HG03196 (cell line): ENCODE results near the gene CAPZA2.
"Not testable (repeated sequence)": the region's sequence is repeated elsewhere in the genome, so short reads cannot be mapped to it uniquely, and the experiment has no call there.

ENCODE experiments used
- ATAC-seq: cut with Tn5 transposase; IDR thresholded peaks from one replicate; pipeline ENCODE4 v1.9.1; 2021; ENCODE audit not compliant: unreplicated experiment

CAPZA2 gene

DNA sequence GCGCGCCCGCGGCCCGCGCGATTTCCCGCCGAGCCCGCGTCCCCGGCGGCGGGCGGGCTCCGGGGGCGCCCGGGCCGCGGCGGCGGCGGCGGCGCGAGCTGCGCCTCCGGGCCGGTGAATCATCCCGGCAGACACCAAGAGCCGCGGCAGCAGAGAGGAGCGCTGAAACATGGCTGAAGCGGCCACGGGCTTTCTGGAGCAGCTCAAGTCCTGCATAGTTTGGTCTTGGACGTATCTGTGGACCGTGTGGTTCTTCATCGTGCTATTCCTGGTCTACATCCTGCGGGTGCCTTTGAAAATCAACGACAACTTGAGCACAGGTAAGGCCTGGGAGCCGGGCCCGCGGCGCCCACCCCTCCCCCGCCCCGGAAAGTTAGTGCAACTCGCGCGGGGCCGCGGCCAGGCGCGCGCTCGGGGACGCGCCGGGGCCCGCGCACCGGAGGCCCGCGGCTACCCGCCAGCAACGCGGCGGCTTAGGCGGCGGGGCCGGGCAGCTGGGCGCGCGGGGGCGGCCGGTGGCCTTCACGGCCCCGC is 91.1 kb downstream of the CAPZA2 start, which contains the start of gene ST7:
Gene ST7, plus strand, starts transcription at position 130 of the 534 bp plus-strand sequence. Its CDS starts 40 bp downstream, at position 170.
- ATAC-seq: peak; percentile 36

DNA sequence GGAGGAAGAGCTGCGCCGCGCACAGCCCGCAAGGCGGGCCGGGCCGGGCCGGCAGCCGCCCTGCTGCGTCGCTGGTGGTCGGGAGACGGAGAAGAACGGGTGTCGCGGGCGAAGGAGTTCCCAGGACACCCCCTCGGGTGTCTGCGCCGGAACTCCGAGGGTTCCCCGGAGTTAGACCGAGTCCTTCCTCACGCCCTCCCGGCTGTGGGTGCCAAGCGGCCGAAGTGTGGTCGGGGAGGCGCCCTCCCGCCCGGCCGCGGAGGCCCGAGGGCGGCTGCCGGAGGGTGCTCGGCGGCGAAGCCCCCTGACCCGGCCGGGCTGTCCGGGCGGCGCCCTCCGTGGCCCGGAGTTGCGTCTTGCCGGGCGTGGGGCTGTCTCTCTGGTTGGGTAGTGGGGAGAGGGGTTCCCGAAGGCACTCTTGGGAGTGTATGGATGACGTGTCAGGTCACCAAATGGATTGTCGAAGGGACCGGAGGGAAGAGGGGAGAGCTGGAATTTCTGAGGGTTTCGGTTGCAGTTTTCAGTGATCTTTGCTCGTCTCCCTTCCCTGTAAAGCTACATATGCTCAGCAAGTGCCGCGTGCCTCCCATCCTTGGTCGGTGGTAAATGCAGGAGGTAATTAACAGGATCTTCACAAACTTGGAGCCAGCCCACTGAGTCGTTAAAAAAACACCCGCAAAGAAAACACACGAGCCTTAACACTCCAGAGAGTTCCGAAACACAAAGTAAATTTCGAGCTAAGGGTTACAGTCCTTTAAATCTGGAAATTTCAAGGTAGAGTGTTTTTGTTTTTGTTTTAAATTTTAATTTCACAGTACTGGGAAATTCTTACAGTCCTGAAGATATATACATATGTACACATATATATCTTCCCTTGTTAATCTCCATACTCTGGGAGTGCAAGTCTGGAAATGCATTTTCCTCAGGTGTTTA is 91.8 kb downstream of the CAPZA2 start:
- peak; percentile 11 for ATAC-seq

DNA sequence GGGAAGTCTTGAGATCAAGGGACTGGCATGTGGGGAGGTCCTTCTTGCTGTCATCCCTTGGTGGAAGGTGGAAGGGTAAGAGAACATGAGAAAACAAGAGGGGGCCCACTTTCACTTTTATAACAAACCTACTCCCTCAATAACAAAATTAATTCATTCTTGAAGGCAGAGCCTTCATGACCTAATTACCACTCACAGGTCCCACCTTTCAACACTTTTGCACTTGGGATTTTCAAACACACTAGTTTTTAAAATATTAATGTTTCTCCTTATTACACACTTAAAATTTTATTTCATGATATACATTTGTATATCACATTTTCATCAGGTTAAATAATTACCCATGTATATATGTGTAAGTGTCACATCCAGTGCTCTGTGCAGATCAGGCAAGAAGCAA is 93.0 kb downstream of the CAPZA2 start:
- no peak for ATAC-seq

DNA sequence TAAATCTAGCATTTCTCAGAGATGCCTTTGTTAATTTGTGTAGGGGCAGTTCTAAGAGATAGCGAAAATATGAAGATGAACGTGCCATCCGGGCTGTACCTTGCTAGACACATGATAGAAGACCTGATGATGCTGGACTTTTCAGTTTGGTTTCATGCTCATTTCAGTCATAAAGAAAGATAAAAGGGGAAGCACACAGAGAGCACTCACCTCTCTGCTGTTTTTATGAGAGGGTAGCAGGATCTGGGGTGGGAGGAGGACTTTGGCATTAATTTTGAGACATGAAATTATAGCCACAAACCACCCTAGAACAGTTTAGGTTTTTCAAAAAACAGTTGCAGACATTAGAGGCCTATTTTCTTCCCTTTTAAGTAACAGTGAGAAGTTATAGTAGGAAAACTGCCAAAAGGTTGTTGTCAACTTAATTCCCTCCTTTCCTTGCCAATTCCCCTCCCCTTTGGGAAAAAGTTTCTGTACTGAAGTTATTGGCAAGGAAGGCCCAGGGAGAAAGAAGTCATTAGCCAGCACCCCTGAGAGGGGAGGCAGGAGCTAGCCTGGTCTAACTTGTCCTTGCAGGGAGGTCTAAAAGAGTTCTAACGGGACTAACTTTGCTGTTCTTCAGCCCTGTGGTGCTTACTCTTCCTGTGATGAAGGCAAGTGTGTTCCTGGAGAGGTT is 93.6 kb downstream of the CAPZA2 start:
- ATAC-seq: peak; percentile 85

DNA sequence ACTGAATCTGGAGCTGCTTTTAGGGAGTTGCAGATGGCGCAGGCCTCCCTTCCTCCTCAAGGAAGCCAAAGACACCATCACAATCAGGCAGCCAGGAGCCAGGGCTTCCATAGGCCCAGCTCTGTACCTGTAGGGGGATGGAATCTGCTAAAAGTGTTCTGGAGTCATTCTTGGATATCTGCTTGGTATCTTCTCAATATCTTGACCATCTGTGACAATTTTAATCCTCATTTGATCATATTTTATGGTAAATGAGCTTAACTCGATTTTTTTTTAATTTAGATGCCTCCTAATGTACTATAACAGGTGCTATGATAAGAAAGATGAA is 94.1 kb downstream of the CAPZA2 start:
- no peak for ATAC-seq

DNA sequence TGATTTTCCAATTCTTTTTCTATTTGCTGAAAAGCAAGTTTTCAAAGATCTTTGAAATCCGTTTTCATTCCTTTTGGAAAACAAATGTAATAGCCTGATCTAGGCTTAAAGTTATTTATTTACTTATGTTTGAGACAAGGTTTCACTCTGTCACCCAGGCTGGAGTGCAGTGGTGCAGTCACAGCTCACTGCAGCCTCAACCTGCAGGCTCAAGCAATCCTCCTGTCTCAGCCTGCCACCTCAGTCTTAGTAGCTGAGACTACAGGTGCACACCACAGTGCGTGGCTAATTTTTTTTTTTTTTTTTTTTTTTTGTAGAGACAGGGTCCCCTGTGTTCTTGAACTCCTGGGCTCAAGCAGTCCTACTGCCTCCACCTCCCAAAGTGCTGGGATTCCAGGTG is 95.5 kb downstream of the CAPZA2 start:
- ATAC-seq: peak; percentile 28

DNA sequence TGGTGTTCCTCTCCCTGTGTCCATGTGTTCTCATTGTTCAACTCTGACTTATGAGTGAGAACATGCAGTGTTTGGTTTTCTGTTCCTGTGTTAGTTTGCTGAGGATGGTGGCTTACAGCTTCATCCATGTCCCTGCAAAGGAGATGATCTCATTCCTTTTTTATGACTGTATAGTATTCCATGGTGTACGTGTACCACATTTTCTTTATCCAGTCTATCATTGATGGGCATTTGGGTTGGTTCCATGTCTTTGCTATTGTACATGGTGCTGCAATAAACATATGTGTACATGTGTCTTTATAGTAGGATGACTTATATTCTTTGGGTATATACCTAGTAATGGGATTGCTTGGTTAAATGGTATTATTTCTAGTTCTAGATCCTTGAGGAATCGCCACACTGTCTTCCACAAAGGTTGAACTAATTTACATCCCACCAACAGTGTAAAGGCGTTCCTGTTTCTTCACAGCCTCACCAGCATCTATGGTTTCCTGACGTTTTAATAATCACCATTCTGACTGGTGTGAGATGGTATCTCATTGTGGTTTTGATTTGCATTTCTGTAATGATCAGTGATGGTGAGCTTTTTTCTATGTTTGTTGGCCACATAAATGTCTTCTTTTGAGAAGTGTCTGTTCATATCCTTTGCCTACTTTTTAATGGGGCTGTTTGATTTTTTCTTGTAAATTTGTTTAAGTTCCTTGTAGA is 99.7 kb downstream of the CAPZA2 start:
- ATAC-seq: not testable (repeated sequence)

DNA sequence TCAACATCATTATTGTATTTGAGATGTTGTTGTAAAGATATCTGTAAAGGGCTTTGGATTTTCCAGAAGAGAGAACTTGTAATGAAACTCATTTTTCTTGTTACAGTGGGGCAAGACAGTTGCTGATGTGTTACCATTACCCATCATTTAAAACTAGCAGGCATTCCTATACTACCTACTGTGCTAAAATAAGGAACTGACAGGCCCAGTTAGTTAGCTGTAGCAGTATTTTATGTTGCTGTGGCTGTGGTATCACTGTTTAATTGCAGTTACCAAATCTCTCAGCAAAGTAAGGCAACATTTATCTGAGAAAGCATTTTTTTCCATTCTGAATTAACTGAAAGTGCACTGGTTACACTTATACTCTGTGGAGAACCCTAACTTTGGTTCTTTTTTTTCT is 100.8 kb downstream of the CAPZA2 start:
- ATAC-seq: no peak

DNA sequence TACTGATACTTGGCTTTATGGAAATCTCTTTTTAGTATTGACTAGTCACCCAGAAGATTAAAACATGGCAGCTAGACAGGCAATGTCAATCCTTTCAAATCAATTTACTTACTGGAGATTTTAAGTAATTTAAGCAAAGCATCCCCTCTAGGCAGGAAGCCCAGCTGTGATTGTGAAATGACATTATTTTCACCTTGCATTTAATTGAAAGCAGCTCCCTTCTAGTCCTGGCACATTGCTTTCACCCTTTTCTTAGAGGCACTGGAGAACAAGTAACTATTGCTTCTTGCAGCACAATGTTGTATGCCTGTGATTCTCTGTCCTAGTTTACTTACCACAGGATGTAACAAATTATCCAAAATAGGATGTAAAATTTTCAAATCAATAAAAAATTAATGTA is 104.2 kb downstream of the CAPZA2 start:
- no peak for ATAC-seq

DNA sequence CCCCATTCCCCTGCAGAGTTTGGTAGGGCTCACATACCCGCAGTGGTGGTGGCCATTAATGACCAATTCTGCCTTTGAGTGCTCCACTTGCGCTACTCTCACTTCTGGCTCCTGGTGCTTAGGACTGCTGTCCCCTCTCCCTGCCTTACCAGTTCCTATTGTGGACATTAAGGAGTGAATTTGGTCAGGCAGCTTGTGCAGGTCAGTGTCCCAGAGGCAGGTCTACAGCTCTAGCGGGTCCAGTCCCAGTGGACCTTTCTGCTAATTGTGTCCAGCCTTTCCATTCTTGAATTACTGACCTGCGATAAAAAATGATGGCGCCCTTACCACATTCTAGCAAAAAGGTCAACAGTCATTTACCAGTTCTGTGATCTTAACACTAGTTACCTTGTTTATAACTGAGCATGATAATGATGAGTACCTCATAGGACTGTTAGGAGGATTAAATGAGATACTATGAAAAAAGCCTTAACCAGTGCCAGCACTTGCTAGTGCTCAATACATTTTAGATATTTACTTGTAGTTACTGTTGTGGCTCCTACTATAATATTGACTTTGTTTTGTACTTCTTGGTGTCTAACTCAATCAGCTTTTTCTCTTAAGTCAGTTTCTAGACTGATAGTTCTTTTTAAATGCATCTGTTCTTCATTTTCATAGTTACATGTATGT is 105.0 kb downstream of the CAPZA2 start:
- no peak for ATAC-seq

DNA sequence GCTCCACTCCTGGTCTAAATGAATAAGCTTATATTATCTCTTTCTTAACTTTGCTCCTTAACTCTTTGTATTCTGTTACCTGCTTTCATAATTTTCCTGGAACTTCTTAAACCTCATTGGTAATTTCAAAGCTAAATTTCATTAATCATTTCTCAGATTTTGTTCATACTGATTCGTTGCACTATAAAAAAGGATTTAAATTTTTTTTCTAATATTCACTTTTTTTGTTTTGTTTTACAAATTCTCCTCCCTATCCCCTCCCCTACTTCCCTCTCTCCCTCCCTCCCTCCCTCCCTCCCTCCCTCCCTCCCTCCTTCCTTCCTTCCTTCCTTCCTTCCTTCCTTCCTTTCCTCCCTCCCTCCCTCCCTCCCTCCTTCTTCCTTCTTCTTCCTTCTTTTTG is 105.6 kb downstream of the CAPZA2 start:
- ATAC-seq: no peak

DNA sequence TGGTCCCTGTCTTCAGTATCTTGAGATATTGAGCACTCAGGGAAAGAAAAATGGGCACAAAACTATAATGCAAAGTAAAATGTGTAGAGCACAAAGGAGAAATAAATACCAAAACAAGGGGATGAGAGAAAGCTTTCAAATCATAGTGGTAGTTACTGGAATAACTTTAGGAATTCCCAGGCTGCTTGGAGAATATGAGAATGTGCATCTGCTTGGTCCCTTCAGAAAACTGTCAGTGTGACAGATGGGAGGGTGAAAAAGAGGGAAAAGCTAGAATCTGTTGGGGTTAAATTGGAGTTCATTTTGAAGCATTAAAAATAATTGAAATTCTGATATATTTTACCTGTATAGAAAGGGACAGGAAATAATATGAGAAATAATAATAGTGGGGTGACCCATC is 106.2 kb downstream of the CAPZA2 start:
- ATAC-seq: no peak

DNA sequence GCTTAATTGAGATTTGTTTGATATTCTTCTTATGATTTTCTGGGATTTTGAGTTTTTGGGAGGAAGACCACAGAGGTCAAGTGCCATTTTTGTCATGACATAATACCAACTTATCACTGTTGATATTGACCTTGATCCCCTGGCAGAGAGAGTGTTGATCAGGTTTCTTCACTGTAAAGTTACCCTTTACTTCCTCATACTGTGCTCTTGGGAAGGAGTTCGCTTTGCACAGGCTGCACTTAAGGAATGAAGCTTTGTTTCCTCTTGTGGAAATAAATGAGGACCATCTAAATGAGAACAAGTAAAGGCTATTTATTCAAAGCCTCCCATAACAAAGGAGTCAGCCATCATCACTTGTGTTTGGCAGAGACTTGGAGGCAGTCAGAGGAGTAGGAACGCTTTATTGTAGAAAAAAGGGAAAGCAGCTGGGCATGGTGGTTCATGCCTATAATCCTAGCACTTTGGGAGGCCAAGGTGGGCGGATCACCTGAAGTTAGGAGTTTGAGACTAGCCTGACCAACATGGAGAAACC is 107.0 kb downstream of the CAPZA2 start:
- no peak for ATAC-seq

DNA sequence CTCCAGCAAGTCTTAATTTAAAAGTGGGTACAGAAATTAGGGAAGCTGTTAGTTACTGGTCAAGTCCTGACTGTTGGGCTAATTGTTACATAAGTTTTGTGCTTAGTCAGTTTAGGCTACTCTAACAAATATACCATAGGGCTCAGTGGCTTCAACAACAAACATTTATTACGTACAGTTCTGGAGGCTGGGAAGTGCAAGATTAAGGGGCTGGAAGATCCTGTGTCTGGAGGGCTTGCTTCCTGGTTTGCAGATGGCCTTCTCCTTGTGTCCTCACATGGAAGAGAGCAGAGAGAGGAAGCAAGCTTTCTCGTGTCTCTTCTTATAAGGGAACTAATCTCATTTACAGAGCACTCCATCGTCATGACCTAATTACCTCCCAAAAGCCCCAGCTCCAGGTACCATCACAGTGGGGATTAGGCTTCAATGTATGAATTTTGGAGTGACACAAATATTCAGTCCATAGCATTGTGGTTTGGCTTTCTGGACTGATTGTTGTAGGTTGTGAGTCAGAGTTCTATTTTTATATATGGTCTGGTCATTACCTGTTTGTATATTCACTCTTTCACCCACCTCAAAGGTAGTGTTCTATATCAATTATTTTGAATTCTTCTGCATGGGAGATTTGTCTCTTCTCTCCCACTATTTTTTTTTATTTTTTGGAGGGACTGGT is 108.0 kb downstream of the CAPZA2 start:
- peak; percentile 58 for ATAC-seq

DNA sequence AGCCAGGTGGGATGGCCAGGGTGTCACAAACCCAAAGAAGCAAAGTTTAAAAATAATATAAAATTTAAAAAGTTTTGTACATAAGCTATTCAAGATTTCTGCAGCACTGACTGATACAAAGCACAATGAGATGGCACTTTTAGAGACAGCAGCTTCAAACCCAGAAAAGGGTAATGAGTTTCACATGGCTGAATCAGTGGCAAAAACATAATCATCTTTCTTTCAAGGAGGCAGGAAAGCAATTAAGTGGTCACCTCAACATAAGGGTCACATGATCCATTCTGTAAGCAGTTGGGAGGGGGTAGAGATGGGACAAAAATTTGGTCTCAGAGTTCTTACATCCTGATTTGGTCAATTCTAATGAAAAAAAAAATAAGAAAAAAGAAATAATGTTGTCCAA is 108.8 kb downstream of the CAPZA2 start:
- not testable (repeated sequence) for ATAC-seq
